ENCODE results near the gene HSPG2.

Gene HSPG2

GRCh38 chr1:21878009-21878773 is 58.9 kb downstream of the HSPG2 start:
- no peak for DNase-seq

DNA sequence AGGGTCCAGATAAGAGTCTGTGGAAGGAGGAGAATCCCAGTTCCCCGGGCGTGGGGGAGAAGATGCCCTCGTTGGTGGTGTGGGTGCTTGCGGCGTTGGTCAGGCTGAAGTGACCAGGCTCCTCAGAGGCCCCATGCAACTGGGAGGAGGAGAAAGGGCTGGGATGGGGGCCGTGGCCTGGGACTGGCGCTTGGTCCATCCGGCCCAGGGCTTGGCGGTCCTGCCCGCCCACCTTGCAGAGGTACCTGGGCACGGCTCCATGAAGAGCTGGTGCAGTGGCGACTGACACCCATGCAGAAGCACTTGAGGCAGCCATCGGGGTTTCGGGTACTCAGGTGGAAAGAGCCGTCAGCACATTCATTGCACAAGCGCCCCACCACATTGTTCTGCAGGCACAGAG is 60.8 kb downstream of the HSPG2 start:
- DNase-seq: no peak

- DNase-seq: no peak
These were observed 61.5 kb downstream of the HSPG2 start for GRCh38 chr1:21875621-21876063.

GRCh38 chr1:21874778-21875547 is 62.1 kb downstream of the HSPG2 start:
- no peak for DNase-seq

GRCh38 chr1:21874328-21874727 is 62.8 kb downstream of the HSPG2 start:
- no peak for DNase-seq

DNA sequence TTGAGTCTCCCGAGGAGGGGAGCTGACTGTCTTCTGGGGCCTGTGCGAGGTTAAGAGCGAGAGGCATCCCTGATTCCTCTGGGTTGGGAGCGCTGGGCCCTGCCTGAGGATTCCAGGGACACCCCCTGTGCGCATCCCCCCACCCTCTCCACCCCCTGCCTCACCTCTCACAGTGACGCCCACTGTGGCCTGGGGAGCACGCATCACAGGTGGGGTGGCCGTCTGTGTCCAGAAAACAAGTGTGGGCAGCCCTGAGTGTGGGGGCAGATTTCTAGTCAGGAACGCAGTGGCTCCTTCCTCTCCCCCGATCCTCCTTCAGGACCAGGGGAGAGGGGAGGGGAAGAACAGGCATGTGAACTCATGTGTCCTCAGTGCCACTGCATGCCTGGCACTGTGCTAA is 63.3 kb downstream of the HSPG2 start:
- DNase-seq: no peak

DNA sequence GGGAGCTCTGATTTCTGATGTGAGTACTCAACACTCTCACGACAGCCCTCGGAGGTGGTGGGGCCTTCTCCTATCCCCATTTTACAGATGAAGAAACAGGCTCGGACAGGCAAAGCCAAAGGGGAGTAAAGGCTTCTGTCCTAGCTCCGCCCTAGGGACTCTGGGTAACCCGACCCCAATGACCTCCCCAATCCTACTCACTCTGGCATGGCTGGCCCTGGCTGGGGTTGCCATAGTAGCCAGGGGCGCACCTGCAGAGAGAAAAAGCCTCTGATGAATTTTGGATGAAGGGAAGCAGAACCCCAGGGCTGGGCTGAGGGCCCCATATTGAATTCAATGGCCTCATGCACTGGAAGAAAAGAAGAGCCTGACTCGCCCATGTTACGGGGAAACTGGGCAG is 63.9 kb downstream of the HSPG2 start:
- DNase-seq: no peak

DNA sequence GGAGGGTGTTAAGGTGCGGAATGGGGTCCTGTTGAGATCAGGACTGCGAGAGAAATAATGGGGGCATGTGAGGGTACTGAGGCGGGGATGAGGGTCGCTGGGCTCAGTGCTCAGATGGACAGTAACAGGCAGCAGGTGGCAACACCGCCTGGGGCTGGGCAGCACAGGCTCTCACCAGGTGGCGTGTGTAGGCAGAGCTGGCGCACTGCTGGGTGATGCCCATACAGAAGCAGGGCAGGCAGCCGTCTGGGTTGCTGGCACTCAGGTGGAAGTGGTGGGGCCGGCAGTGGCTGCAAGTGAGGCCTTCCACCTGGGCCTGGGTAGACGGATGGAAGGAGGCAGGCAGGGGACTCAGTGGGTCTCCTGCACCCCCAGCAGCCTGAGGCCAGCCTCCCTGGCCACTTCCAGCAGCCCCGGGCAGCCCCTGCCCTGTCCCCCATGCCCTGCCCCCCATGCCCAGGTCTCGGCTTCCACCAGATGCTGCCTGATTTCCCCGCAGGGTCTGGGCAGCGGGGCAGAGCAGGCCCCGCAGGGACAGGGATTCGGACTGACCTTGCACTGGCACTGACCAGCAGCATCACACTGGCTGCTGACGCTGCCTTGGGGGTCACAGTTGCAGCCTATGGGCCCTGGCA is 64.5 kb downstream of the HSPG2 start:
- DNase-seq: no peak

DNA sequence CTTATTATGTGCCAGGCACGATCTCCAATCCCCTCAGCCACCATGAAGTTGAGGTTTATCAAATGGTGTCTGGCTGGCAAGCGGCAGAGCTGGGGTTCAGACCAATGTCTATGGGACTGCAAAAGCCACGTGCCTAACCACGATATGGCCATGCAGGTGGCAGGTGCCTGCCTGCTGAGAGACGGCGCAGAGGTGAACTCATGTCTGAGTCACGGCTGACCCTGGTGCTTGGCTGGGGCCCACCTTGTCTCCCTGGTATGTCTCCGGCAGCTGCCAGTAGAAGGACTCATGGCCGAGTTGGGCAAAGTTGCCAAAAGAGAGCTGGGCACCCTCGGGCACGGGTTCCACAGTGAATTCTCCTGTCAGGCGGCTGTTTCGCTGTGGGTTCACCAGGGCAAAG is 65.2 kb downstream of the HSPG2 start:
- no peak for DNase-seq

DNA sequence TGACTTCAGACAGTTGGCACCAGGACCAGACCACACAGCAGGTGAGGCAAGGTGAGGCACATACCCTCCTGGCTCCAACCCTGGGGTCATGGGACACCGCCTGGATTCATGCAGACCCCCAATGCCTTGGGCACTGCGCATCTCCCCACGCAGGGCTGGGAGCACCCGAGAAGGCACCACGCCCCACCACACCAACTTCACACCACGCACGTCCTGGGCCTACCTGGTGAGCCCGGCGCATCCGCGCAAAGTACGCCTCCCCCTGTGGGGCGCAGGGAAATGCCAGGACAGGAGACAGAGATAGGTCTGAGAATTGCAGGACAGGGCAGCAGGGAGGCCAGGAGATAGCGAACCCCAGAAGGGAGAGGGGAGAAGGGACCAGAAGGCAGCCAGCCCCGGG is 66.5 kb downstream of the HSPG2 start:
- no peak for DNase-seq

GRCh38 chr1:21869620-21870121 is 67.4 kb downstream of the HSPG2 start:
- no peak for DNase-seq

GRCh38 chr1:21868941-21869454 is 68.1 kb downstream of the HSPG2 start:
- DNase-seq: no peak

GRCh38 chr1:21868482-21868881 is 68.6 kb downstream of the HSPG2 start:
- DNase-seq: no peak

DNA sequence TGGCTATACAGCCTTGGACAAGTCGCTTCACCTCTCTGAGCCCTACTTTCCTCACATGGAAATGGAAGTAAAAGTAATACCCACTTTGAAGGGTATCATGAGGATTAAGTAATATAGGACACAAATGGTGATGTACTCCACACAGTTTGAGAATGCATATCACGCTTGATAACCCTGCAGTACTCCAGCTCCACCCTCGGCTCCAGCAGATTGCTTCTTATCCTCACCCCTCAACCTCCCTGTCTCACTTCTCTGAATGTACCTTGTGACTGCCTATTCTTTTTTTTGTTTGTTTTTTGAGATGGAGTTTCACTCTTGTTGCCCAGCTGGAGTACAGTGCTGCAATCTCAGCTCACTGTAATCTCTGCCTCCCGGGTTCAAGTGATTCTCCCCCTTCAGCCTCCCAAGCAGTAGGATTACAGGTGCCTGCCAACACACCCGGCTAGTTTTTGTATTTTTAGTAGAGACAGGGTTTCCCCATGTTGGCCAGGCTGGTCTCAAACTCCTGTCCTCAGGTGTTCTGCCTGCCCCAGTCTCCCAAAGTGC is 69.6 kb downstream of the HSPG2 start:
- peak; percentile 80 for DNase-seq

DNA sequence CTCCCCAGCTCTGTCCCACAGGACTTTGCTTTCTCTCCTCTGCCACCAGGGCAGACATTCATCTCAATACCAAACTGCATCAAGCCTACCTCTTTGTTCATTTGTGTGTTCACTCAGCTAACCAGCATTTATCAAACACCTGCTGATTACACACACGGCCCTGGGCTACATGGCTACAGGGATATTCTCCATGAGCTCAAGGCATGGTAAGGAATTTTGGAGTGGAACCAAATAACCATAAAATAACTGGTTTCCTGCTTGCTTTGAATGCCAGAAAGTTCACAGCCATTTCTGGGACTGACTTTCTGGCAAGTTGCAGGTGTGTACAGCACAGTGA is 70.4 kb downstream of the HSPG2 start:
- no peak for DNase-seq

GRCh38 chr1:21865943-21866706 is 71.0 kb downstream of the HSPG2 start:
- DNase-seq: peak; percentile 94

DNA sequence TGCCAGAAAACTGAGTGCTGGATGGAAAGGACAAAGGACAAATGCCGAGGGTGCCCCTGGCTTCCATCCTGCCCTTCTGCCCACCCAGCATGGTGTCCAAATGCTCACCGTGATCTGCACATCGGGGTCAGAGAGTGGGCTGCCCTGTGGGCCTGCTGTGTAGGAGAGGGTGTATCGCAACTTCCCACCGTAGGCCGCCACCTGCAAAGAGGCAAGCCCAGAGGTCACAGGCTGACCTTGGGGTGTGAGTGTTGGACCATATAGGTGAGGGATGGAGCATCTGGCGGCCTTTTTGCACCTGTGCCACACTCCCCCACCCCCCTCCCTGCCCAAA is 71.5 kb downstream of the HSPG2 start:
- no peak for DNase-seq

DNA sequence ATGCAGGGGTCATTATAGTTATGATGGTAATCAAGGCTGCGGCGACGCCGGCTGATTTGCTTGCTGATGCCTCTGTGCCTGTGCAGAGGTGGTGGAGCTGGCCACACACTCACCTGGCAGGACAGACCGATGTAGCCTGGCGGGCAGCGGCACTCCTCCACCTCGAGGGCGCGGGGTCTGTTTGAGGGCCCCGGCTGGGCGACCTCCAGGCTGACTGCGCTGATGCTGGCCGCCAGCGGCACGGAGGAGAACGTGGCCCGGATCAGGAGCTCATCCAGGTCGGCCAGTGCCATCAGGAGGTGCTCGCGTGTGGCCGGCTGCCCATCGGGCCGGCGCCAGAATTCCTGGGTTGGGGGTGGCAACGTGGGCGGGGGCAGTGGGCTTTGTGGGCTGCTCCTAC is 72.4 kb downstream of the HSPG2 start:
- DNase-seq: no peak

- DNase-seq: no peak
These were observed 73.1 kb downstream of the HSPG2 start for GRCh38 chr1:21863981-21864380.

GRCh38 chr1:21861602-21862429 is 75.3 kb downstream of the HSPG2 start:
- no peak for DNase-seq

DNA sequence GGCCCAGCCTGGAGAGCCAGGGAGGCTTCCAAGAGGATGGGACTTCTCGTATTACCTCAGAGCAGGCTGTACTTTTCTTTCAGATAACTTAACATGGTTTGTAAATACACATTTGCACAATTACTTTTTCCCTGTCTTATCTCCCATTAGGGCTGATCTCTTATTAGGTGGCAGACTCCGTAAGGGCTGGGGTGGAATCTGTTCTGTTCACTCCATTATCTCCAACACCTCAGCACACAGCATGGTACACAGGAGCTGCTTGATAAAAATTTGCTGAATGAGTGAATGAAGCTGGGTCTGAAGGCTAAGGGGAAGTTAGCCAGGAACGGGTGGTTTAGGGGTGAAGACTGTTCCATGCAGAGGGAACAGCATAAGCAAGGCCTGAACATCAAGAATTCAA is 76.1 kb downstream of the HSPG2 start:
- DNase-seq: peak; percentile 79
